GM12891 (cell line): ENCODE results near the gene PXDC1.

Experiments used
- PAX5 ChIP-seq: IDR thresholded peaks from 2 replicates; pipeline ENCODE4 v1.6.1; 2011; ENCODE audit warnings: low read length, moderate library complexity, mild to moderate bottlenecking; ENCODE audit not compliant: insufficient read depth, severe bottlenecking
- POLR2A ChIP-seq: IDR thresholded peaks from 2 replicates; pipeline ENCODE4 v1.6.1; 2011; ENCODE audit warnings: low read depth, low read length, control low read depth
- POLR2AphosphoS5 ChIP-seq: IDR thresholded peaks from 2 replicates; pipeline ENCODE4 v1.6.1; 2011; ENCODE audit warnings: low read depth, low read length, control low read depth
- POU2F2 ChIP-seq: IDR thresholded peaks from 2 replicates; pipeline ENCODE4 v1.6.1; 2011; ENCODE audit warnings: low read depth, mild to moderate bottlenecking, control low read depth, low read length, moderate library complexity
- SPI1 ChIP-seq: IDR thresholded peaks from 2 replicates; pipeline ENCODE4 v1.6.1; 2011; ENCODE audit warnings: low read depth, low read length, control low read depth
- TAF1 ChIP-seq: IDR thresholded peaks from 2 replicates; pipeline ENCODE4 v1.6.1; 2011; ENCODE audit warnings: low read depth, low read length, control low read depth

DNA sequence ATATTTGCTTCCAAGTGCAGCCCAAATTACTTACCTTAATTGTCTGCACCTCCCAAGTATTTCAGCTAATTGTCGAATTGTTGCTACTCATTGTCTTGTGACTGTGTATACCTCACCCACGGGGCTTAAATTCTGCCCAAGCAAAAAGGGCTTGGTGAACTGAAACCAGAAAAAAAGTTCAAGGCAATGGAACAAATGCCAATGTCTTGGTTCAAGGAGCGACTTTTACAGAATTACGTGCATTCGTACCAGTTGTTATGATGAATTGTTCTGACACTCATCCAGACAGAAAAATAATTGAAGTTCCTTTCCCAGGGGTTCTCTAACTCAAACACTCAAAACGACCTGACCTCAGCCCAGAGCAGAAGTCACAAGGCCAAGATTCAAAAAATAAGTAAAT lies 13.9 kb upstream of the PXDC1 start:
- TF ChIP-seq POLR2A (no peak), PAX5 (no peak), POU2F2 (no peak), POLR2AphosphoS5 (no peak), SPI1 (no peak), TAF1 (no peak)
